ENCODE measurements around the gene GOLGA6D. TPM values are rescaled to one million over a fixed set of nuclear protein-coding genes. Genes with fewer than 3 reads are reported as not detected.

Gene GOLGA6D
- not detected in 2 replicates for total RNA-seq

GRCh38 chr15:75282572-75282971 lies at the start of gene GOLGA6D:
Gene GOLGA6D (plus strand): TSS chr15:75282835. CDS start chr15:75282876, 41 bp downstream.

GRCh38 chr15:75258034-75258433 lies 24.6 kb upstream of the GOLGA6D start, which contains the start of gene GOLGA6C:
Gene GOLGA6C (plus strand): TSS chr15:75258334. CDS start chr15:75258599, 265 bp downstream.

GRCh38 chr15:75335705-75336355 lies 53.2 kb downstream of the GOLGA6D start, which contains the start of gene COMMD4:
Gene COMMD4 (plus strand): TSS chr15:75336063. CDS start chr15:75336090, 27 bp downstream.

Small RNA genes lying within 50 kb of the gene (small RNA-seq; reads per million reads assigned to genes)
- gene AC068338.1 (ENCODE audit: low replicate concordance) (not detected), gene RN7SL327P (ENCODE audit: low replicate concordance) (not detected), gene RN7SL489P (ENCODE audit: low replicate concordance) (not detected)

Other genes starting within 250 kb of the GOLGA6D start
- 12.9 and 16.0 TPM in 2 replicates for gene C15orf39, start 81.0 kb upstream of the GOLGA6D start, total RNA-seq
- 0.14 TPM in 1 of 2 replicates, not detected in the other for gene GOLGA6C, start 24.5 kb upstream of the GOLGA6D start, total RNA-seq
- 69.6 and 93.9 TPM in 2 replicates for gene COMMD4, start 53.2 kb downstream of the GOLGA6D start, total RNA-seq
- gene NEIL1, start 64.2 kb downstream of the GOLGA6D start, total RNA-seq, result 0.86 and 1.3 TPM in 2 replicates
- gene MAN2C1, start 85.8 kb downstream of the GOLGA6D start, total RNA-seq, result 115 and 135 TPM in 2 replicates
- 35.2 and 42.5 TPM in 2 replicates for gene SIN3A, start 168.9 kb downstream of the GOLGA6D start, total RNA-seq